ENCODE data around the gene ALPL.

- TF ChIP-seq EZH2phosphoT487 (IDR thresholded peaks at IDR 0.05; ENCODE audit: borderline replicate concordance, low read length) (no peak), CTCF (conservative IDR thresholded peaks at IDR 0.05; ENCODE audit: low read depth, low read length) (no peak)
Observed at GRCh38 chr1:21492356-21492625, 16.9 kb upstream of the ALPL start.

All from PC-3 (cell line).